IMR-90 (cell line): ENCODE results near the gene ZNF26.

Experiments used
- CEBPB ChIP-seq: IDR thresholded peaks from 2 replicates; pipeline ENCODE4 v1.6.1; 2012; ENCODE audit warnings: low read depth, low read length, improper control_type of control experiment
- CHD1 ChIP-seq: IDR thresholded peaks from 2 replicates; pipeline ENCODE4 v1.6.1; 2012; ENCODE audit warnings: low read depth, low read length, improper control_type of control experiment
- CTCF ChIP-seq: conservative IDR thresholded peaks from 2 replicates; pipeline ENCODE4 v1.5.1; 2012; ENCODE audit warnings: mild to moderate bottlenecking, low read depth, low read length, improper control_type of control experiment
- ELK1 ChIP-seq: fragments of 150-350 bp; IDR thresholded peaks from 2 replicates; pipeline ENCODE4 v1.6.1; 2016; ENCODE audit warnings: low read depth, mild to moderate bottlenecking, low read length, moderate library complexity, borderline replicate concordance
- FOS ChIP-seq: fragments of 150-350 bp; IDR thresholded peaks from 2 replicates; pipeline ENCODE4 v1.6.1; 2016; ENCODE audit warnings: low read depth, low read length
- MAFK ChIP-seq: IDR thresholded peaks from 2 replicates; pipeline ENCODE4 v1.6.1; 2012; ENCODE audit warnings: low read depth, low read length, improper control_type of control experiment
- MAZ ChIP-seq: IDR thresholded peaks from 2 replicates; pipeline ENCODE4 v1.6.1; 2012; ENCODE audit warnings: low read depth, mild to moderate bottlenecking, low read length, improper control_type of control experiment, moderate library complexity, borderline replicate concordance
- MXI1 ChIP-seq: IDR thresholded peaks from 2 replicates; pipeline ENCODE4 v1.6.1; 2012; ENCODE audit warnings: low read depth, mild to moderate bottlenecking, low read length, moderate library complexity, borderline replicate concordance
- POLR2A ChIP-seq: IDR thresholded peaks from 2 replicates; pipeline ENCODE4 v1.6.1; 2012; ENCODE audit warnings: mild to moderate bottlenecking, low read depth, low read length
- RAD21 ChIP-seq: IDR thresholded peaks from 2 replicates; pipeline ENCODE4 v1.6.1; 2012; ENCODE audit warnings: low read length, improper control_type of control experiment
- RCOR1 ChIP-seq: IDR thresholded peaks from 2 replicates; pipeline ENCODE4 v1.6.1; 2012; ENCODE audit warnings: mild to moderate bottlenecking, low read length, improper control_type of control experiment; ENCODE audit not compliant: insufficient replicate concordance
- SMC3 ChIP-seq: fragments of 150-350 bp; IDR thresholded peaks from 2 replicates; pipeline ENCODE4 v1.6.1; 2016; ENCODE audit warnings: low read depth, mild to moderate bottlenecking, antibody characterized with exemption, low read length, moderate library complexity
- USF2 ChIP-seq: fragments of 150-350 bp; IDR thresholded peaks from 2 replicates; pipeline ENCODE4 v1.6.1; 2017; ENCODE audit warnings: mild to moderate bottlenecking, antibody characterized with exemption, low read length, low read depth

- TF ChIP-seq CHD1 (no peak), CTCF (no peak), POLR2A (no peak), RCOR1 (no peak), SMC3 (no peak), USF2 (no peak), RAD21 (no peak), FOS (no peak), ELK1 (no peak), CEBPB (no peak), MAFK (no peak), MXI1 (no peak), MAZ (no peak)
These were observed 31.6 kb upstream of the ZNF26 start for GRCh38 chr12:132954471-132955048.
